ENCODE results near the gene AFF1.

The AFF1 gene

DNA sequence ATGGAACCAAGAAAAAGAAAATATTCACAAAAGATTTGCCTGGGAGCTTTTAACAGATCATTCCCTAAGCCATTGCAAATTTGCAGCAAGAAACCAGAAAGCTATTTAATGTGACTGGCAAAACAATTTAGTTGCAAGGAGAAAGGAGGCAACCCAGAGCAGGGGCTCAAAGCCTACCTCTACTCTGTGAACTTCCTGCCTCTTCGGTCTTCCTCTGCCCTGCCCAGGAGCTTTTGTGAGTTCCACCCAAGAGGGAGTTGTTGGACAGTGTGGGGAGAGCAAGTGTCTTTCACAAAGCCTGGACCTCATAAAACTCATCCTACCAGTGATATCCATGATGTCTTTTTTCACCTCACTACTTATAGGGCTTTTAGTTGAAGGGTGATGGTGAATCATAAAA, 107.4 kb downstream of the AFF1 start:
- DNase-seq = no peak

DNA sequence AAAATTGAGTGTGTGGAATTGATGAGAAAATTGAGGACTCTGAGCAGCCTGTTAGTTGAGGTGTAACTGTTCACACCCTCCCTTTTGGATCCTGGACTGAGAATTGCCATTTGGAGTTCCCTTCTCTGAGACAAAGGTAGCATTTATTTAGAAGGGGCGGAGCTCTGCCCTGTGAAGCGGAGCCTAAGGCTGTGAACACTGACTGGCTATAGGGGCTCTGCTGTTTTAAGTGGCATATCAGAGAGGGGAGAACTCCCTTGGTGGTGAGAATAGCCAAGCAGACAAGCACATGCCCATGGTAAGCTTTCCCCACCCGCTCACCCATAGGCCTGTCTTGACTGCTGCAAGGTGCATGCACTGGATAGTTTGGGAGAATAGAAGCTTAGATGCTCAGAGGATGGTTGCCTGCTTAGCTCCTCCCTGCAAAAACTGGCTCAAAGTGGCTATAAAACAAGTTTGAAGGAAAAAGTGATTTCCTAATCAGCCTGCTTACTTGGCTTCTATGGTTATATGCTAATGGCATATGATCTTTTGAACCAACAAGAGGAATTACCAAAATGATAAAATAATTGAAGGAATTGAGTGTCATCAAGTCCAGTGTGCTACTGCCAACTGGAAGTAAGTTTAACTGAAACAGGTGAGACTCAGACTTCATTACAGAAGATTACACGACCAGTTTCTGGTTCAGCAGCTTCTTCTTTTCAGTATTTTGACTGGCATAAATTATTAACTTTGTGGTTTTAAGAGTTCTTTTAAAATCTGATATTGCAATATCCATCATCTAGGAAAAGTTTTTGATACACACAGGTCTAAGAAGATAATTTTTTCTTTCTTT, 108.4 kb downstream of the AFF1 start:
- no peak for DNase-seq

DNA sequence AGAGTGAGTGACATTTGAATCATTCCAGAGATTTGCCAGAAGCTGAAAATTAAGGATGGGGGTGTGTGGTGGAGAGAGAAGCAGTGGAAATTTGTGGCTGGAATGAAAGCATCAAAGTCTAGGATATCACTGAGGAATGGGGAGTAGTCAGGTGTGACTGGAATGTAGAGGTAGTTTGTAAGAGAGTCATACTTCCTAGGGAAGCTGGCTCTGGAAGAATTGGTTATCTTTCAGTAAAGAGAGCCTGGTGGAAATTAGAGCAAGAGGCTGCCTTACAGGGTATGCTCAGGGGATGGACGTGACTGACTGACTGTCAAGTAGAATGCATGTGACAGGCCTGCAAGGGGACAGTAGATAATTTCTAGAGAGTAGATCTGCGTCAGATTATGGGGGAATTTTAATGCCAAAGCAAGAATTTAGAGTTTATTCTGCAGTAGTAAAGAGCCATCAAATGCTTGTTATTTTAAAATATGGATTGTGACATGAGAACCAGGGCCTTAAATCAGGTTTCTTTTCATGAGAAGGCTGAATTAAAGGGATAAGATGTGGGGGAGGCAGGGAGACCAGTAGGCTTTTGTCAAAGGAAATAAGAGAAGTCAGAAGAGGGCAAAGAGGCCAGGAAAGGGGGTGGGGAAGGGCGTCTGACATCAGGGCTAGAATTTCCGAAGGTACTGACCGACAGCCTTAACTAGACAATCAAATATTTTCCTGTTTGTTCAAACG, 109.9 kb downstream of the AFF1 start:
- no peak for DNase-seq

DNA sequence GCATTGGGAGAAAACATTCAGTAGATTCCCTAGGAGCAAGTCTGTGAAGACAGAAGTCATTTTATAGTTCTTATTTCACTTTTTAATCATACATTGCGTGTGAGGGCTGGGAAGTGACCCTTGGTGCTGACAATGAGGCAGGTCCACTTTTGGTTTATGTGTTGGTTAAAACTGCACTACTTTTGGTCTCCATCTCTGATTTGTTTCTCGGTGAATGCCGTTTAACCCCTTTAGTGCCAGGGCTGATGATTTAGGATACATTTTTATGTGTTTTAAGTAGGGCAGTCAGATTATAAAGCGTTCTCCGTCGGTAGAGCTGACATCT, 110.4 kb downstream of the AFF1 start:
- no peak for DNase-seq

DNA sequence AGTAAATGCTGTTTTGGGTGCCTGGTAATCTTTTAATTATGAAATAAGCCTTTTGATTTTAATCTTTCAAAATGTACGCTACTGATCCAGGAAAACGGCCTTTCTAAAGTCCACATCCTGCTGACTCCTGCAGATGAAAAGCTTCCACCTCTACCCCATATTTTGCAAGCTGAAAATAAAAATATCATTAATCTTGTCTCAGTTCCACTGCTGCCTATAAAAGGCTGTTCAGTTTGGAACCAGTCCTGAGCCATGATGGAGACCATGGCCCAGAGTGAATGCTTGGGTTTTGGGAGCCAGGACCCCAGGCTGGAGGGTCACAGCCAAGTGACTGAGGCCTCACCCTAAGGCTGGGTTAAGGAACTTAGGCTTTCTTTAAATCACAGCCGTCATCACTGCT, 110.8 kb downstream of the AFF1 start:
- no peak for DNase-seq

DNA sequence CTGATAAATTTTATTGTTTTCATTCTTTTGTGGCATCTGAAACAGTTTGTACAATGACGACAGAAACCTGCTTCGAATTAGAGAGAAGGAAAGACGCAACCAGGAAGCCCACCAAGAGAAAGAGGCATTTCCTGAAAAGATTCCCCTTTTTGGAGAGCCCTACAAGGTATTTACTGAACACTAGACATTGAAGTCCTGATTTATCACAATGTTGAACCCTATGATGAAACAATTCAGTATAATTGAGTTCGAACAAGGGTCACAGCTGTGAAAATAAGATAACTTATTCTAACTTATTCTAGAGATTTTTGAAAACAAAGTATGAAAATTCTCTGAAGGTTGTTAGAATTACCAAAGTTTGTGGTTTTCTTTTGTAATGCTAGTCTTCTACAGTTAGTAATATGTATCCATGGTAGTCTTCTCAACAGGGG, 111.3 kb downstream of the AFF1 start:
- DNase-seq = no peak

DNA sequence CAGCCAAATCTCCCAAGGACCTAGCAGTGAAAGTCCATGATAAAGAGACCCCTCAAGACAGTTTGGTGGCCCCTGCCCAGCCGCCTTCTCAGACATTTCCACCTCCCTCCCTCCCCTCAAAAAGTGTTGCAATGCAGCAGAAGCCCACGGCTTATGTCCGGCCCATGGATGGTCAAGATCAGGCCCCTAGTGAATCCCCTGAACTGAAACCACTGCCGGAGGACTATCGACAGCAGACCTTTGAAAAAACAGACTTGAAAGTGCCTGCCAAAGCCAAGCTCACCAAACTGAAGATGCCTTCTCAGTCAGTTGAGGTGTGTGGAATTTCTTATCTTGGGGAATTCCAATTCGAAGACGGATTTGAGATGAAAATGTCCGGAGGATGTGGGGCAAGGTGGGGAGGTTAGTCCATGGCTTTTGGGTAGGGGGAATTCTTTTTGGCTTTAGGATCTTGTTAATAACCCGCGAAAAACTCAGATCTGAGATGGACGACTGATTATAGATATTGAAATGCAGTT, 112.5 kb downstream of the AFF1 start:
- no peak for DNase-seq

DNA sequence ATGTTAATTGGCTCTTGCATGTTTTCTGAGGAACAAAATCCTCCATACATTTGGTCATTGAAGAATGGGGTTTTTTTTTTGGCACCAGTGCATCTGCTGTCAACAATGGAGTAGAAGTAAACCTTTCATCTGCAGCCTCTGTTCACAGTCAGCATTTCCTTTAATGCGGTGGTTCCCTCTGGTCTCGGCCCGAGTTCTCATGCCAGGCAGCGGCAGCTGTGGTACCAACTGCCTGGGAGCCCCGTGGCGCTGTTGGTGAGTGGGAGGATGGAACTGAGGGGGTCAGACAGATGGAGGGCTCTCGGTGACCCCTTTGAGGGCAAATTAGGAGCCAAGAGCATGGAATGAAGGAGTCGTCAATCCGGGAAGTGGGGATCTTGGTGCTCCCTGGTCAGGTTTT, 114.7 kb downstream of the AFF1 start:
- no peak for DNase-seq

DNA sequence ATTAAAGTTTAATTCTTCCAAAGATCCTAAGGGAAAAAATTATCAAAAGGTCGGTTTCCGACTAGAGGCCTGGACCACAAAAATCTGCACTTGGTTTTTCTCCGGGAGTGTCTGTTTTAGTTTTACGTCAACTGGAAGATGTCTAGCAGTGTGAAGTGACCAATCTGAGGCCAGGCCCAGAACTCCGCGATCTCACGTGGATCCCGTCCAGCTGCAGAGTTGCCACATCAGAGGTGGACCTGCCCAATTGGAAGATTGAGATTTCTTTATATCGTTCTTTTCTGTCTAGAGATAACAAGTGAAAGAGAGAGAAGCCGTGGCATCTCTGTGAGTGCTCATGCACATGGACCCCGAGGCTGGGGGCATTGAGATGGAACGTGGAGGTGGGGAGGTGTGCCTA, 115.8 kb downstream of the AFF1 start:
- no peak for DNase-seq

DNA sequence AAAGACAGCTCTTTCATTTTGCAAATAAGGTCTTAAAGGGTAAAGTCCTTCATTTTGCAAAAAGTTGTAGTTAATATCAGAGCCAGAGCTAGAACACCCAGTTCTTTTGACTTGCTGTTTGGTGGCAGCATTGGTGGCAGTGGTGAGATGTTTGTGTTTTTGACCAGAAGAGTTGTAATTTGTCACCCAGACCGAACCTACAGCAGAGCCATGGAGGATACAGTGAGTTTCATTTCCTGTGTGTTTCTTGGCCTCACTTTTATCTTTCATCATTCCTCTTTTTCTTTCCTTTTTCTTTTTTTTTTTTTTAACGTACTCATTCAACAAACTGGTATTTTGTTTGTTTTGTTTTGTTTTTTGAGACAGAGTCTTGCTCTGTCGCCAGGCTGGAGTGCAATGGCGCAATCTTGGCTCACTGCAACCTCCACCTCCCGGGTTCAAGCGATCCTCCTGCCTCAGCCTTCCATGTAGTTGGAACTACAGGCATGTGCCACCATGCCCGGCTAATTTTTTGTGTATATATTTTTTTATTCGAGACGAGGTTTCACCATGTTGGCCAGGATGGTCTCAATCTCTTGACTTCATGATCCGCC, 116.4 kb downstream of the AFF1 start:
- DNase-seq = no peak

DNA sequence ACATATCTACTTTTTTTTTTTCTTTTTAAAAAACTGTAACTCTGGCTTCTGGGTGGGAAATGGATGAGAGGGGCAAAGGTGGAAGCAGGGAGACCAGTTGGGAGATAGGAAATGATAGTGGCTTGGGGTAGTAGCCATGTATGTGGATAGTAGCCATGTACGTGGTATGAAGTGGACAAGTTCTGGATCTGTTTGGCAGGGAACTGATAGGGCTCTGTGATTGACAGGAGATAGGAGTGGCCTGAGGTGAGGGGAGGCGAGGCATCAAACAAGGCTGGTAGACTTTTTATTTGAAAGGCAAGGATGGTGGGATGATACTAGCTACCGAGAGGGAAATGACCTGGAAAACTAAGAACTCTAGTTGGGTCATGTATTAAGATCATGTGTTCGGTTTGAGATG, 117.8 kb downstream of the AFF1 start:
- DNase-seq = no peak

DNA sequence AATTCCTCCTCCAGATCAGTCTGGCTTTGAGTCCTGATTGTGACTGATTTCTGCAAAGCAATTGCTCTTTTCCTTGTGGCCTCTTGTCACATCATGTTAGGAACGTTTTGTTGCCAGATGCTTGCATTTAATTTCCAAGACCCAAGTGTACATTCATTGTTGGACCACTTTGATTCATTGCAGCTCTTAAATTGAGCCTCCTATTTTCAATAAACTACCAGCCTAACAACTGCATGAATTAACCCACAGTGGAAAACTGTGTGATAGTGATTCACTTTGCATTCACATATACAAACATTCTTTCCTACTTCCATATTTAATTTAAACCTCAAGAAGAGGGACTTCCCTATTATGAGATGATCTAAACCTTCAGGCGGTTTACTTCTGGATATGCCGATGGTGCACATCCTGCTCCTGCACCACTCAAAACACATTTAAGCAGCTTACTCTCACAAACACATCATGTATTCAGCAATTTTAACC, 118.4 kb downstream of the AFF1 start:
- no peak for DNase-seq

DNA sequence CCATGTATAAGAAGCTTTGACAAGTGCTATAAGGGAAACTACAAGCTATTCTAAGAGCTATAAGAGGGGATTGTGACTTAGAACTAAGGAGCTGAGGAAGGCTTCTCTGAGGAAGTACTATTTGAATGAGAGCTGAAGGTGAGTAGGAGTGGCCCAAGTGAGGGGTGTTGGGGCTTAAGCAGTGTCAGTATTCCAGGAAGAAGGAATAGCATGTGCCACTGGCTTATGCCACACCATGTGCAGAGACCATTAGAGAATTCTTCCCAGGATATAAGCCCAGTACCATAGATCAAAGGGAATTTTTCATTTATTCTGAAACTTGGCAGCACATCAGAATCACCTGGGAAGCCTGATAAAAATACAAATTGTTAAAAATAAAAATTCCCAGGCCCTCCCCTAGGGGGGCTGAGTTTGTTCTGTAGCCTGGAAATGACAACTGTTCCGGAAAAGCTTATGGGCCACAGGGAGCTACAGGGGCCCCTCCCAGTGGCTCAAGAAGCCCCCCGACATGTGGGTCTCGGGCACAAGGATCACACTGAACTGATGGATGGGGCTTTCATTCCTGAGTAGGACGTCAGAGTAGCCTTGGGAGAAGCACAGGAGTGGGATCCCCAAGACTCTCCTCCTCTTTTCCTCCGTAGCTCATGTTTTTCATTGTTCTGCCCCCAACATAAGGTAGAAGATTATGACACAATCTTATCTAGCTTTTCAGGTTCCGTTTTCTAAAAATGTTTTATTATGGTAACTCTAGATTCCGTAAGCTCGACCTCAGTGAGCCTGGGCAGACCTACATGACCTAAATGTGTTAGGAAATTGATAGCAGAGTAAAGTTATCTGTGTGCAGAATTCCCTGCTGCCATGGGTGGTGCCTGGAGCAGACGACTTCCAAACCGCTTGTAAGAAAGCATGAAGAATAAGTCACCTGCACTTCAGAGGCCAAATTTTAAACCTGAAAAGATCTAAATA, 119.3 kb downstream of the AFF1 start:
- DNase-seq = no peak

DNA sequence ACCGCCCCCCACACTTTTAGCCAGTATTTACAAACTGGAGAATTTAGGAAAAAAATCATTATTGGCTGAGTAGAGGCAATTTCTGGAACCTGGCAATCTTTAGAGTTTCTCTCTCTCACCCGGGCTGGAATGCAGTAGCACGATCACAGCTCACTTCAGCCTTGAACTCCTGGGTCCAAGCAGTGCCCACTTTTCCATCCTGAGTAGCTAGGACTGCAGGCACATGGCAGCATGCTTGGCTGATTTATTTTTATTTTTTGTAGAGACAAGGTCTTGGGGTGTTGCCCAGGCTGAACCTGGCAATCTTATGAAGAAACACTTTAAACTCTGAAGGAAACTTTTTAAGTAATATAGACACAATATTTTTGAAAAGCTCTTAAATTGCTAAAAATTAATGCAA, 120.1 kb downstream of the AFF1 start:
- no peak for DNase-seq

DNA sequence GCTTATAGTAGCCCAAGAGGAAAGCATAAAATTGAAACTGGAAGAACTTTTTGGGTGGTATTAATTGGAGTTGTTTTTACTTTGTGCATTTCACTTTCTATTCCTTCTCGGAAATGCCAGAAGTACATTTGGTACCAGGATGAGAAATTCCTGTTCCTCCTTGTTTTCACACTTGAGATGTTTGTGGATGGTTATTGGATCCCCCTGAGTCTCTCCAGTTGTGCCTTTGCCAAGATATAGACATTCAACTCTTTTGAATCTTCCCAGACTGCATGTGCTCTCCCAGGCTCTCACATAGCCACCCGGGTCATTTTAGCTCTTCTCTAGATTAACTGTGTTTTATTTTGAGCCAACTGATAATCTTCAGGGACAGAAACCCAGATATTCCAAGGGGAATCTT, 120.5 kb downstream of the AFF1 start:
- no peak for DNase-seq

DNA sequence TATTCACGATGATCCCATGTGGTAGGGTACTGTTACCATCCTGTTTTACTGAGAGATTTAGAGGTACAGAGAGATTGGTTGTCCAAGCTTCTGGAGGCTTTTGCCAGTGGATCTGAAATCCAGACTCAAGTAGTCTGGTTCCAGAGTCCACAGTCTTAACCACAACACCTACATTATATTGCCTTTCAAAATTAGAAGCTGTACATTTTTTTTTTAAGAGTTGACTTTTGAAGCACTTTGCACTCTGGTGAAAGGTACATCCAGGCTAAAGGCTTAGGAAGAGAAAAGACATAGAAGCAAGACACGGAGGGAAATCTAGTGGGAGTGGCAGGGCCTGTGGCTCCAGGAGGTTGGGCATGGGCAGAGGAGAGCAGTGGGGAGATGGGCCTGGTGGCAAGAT, 122.1 kb downstream of the AFF1 start:
- no peak for DNase-seq

DNA sequence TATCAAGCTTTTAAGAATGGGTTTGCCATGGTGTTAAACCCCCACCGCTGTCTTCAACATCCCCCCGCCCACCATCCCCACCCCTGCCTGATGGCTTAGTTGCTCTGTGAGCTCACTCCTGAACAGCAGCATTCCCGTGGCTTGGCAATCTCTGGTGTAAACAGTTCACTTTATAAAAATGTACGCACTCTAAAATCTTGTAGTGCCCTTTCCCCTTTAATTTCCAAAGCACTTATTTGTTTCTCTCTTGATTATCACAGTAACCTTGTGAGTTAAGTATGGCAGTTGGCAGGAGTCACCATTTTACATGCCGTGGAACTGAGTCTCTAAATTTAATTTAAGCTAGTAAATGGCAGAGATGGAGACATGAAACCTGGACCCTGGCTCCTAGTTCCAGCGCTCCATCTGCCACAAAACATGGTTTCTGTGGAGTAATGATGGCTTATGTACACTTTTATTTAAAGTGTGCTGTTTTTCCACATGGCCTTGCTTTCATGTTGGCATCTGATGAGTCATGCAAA, 123.1 kb downstream of the AFF1 start:
- no peak for DNase-seq

DNA sequence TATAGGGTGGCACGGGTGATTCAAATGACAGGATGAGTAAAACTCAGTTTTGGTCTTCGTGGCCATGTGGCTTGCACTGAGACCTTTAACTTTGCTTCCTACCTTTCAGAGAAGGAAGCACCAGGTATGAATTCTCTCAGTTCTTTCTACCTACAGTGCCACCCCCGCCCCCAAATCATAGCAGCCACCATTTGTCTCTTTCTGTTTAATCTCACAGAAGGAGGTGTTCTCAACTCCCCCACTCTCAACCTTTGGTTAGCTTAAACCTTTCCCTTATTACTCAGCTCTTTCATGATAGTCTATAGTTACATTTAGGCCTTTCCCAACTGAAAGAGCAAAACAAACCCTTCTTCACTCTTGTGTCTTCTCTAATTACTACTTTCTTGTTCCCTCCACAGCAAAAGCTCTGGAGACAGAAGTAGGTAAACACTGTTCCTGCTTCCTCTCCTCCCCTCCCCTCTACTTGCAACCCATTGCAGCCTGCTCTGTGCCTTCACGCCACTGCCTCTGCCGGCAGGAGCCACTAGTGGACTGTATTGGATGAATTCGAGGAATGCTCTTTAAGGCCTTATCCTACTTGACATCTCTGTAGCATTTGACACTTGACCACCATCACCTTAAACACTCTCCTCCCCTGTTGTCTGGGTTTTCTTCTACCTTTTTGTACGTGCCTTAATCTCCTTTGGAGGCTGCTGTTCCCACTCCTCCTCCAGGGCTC, 123.7 kb downstream of the AFF1 start:
- no peak for DNase-seq

DNA sequence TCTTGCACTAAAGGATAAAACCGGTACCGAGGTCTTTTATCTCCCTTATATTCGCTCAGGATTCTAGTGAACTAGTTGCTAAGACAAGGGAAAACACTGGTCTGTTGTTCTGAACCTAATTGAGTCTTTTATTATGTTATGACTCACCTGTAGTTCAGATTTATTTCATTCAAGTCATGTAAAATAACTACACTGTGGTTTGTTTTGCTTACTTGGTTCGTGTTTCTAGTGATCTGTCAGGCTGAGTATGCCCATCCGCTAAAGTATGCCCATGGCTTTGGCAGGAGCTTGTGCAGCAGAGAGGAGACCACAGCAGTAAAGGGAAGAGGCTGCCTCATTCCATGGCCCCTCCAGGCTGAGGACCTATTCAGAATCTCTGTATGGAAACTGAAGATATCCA, 126.1 kb downstream of the AFF1 start:
- DNase-seq = no peak

DNA sequence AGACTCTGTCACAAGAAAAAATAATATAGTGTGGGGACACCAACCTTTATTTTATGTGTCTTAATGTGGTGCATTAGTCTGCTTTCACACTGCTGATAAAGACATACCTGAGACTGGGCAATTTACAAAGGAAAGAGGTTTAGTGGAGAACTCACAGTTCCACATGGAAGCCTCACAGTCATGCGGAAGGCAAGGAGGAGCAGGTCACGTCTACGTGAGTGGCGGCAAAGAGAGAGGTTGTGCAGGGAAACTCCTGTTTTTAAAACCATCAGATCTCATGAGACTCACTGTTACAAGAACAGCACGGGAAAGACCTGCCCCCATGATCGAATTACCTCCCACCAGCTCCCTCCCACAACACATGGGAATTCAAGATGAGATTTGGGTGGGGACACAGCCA, 130.2 kb downstream of the AFF1 start:
- no peak for DNase-seq

DNA sequence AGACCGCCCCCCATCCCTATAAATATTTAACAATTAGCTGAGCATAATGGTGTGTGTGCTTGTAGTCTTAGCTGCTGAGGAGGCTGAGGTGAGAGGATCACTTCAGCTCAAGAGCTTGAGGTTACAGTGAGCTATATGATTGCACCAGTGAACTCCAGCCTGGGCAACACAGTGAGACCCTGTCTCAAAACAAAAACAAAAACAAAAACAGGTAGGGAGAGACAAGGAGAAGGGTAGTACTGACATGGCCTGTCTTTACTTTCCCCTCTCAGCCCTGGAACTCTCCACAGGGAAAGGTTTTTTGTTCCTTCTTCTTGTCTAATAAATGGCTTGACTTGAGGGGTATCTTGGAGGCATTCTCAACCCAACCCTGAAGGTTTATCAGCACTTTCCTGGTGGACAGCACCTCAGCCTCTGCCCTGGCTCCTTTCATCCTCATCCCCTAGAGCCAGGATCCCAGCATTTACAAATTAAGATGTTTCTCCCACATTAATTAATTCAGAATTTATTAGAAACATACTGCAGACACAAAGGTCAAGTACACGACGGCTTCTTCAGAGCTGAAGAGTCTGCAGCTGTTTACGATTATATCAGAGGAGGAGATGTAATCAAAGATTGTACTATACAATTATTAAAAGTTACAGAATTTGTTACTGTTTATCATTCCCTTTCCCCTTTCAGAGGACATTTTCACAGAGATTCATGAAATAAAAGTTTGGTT, 131.8 kb downstream of the AFF1 start:
- no peak for DNase-seq

All from activated CD4-positive, alpha-beta T cell treated with anti-CD3 and anti-CD28 coated beads for 1 hour (primary cell).